Kidney glomerular epithelial cell (primary cell): ENCODE data around the gene LPXN.

Experiments used
- DNase-seq: peaks from one replicate; lab custom pipeline; 2025; lab: John Stamatoyannopoulos, UW

The LPXN gene

GRCh38 chr11:58575377-58576020 is at the start of gene LPXN:
TSS of gene LPXN (minus strand) at chr11:58575856. CDS start at chr11:58575772, 84 bp downstream.
- no peak for DNase-seq

- DNase-seq = no peak
Observed at GRCh38 chr11:58625086-58625485, 49.4 kb upstream of the LPXN start.

GRCh38 chr11:58622344-58622743 is 46.7 kb upstream of the LPXN start, which contains the start of gene CNTF:
TSS of gene CNTF (plus strand) at chr11:58622665. CDS start at chr11:58622753, 88 bp downstream.
- DNase-seq = peak; percentile 12

- no peak for DNase-seq
Observed at GRCh38 chr11:58621586-58622262, 46.1 kb upstream of the LPXN start.

- no peak for DNase-seq
Observed at GRCh38 chr11:58617976-58618557, 42.4 kb upstream of the LPXN start.

- DNase-seq = peak; percentile 2
Observed at GRCh38 chr11:58616594-58616993, 40.9 kb upstream of the LPXN start.

GRCh38 chr11:58615559-58615958 is 39.9 kb upstream of the LPXN start:
- DNase-seq = no peak

- DNase-seq = no peak
Observed at GRCh38 chr11:58613228-58613627, 37.6 kb upstream of the LPXN start.

- DNase-seq = no peak
Observed at GRCh38 chr11:58609723-58610122, 34.1 kb upstream of the LPXN start.

- no peak for DNase-seq
Observed at GRCh38 chr11:58608331-58608730, 32.7 kb upstream of the LPXN start.

- DNase-seq = no peak
Observed at GRCh38 chr11:58606930-58607714, 31.5 kb upstream of the LPXN start.

- no peak for DNase-seq
Observed at GRCh38 chr11:58600510-58600909, 24.9 kb upstream of the LPXN start.

- no peak for DNase-seq
Observed at GRCh38 chr11:58597486-58598144, 22.0 kb upstream of the LPXN start.

- DNase-seq = no peak
Observed at GRCh38 chr11:58596621-58597020, 21.0 kb upstream of the LPXN start.

- DNase-seq = no peak
Observed at GRCh38 chr11:58594826-58595225, 19.2 kb upstream of the LPXN start.

GRCh38 chr11:58592760-58593472 is 17.3 kb upstream of the LPXN start:
- DNase-seq = no peak

- no peak for DNase-seq
Observed at GRCh38 chr11:58591659-58592058, 16.0 kb upstream of the LPXN start.

- DNase-seq = no peak
Observed at GRCh38 chr11:58586998-58587397, 11.3 kb upstream of the LPXN start.

- DNase-seq = no peak
Observed at GRCh38 chr11:58582437-58582836, 6.8 kb upstream of the LPXN start.

- DNase-seq = no peak
Observed at GRCh38 chr11:58580311-58580710, 4.7 kb upstream of the LPXN start.
